ENCODE results near the gene IL17RA. TPM values are rescaled to one million over a fixed set of nuclear protein-coding genes. Genes with fewer than 3 reads are reported as not detected.

IL17RA gene, protein sequence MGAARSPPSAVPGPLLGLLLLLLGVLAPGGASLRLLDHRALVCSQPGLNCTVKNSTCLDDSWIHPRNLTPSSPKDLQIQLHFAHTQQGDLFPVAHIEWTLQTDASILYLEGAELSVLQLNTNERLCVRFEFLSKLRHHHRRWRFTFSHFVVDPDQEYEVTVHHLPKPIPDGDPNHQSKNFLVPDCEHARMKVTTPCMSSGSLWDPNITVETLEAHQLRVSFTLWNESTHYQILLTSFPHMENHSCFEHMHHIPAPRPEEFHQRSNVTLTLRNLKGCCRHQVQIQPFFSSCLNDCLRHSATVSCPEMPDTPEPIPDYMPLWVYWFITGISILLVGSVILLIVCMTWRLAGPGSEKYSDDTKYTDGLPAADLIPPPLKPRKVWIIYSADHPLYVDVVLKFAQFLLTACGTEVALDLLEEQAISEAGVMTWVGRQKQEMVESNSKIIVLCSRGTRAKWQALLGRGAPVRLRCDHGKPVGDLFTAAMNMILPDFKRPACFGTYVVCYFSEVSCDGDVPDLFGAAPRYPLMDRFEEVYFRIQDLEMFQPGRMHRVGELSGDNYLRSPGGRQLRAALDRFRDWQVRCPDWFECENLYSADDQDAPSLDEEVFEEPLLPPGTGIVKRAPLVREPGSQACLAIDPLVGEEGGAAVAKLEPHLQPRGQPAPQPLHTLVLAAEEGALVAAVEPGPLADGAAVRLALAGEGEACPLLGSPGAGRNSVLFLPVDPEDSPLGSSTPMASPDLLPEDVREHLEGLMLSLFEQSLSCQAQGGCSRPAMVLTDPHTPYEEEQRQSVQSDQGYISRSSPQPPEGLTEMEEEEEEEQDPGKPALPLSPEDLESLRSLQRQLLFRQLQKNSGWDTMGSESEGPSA
- total RNA-seq, result 10.5 and 22.3 TPM in 2 replicates

GRCh38 chr22:17084554-17085276 lies at the start of gene IL17RA:
Gene IL17RA, plus strand, starts transcription at chr22:17085000. Its CDS starts 92 bp downstream, at chr22:17085092.

DNA sequence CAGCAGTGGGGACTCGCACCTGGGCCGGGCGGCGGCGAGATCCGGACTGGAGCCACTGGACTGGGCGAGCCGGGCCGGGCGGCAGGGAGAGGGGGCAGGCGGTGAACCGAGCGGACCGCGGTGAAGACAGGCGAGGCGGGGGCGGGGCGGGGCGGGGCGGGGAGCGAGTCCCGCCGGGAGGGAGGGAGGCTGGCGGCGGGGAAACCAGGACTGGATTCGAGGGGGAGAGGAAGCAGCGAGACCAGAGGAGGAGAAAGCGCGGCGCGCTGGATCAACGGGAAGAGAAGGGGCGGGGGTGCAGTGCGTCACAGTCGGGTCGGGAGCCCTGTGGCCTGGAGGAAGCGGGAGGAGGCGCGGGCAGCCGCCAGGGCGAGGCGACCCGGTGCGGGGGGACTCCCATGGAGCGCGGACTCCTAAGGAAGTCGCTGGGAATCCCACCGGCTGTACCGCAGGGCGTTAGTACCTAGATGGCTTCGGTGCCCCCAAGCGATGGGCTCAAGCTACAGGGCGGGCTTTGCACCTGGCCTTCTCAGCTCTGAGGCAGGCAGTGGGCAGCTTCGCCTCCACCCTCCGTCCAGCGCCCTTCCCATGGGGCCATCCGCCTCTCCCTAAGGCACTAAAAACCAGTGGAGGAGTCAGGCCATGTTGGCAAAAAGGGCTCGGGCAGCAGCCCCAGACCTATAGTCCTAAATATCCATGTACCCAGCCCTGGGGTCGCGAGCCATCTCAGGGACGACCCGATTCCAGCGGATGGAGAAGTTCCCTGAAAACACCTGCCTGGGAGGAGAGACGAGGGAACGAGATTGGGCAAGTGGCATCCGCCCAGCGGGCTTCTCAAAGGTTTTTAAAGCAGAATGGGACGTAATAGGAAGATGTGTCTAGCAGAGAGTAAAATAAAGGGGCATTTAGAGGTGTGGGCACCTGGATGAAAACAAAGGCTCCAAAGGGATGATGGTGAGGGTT lies 36.7 kb downstream of the IL17RA start, which contains the start of gene TMEM121B:
TSS of gene TMEM121B (minus strand) at position 128 of the 963 bp plus-strand sequence. CDS start 233 bp downstream, outside the sequence.

GRCh38 chr22:17158568-17159503 lies 74.0 kb downstream of the IL17RA start, which contains the start of gene HDHD5:
Gene HDHD5, minus strand, starts transcription at chr22:17159277. Its CDS starts 26 bp downstream, at chr22:17159251.

Other genes with a start within 250 kb of the IL17RA start
- gene GAB4, start 76.8 kb upstream of the IL17RA start, total RNA-seq, result not detected in 2 replicates
- 0.15 and 0.25 TPM in 2 replicates for gene TMEM121B, start 36.4 kb downstream of the IL17RA start, total RNA-seq
- gene HDHD5, start 74.3 kb downstream of the IL17RA start, total RNA-seq, result 38.9 and 45.4 TPM in 2 replicates
- 5.6 TPM in 2 replicates for gene ADA2, start 134.4 kb downstream of the IL17RA start, total RNA-seq

Measured in cardiac ventricle fibroblast (primary cell).